Tibial nerve (tissue), 4 donors: Measurements from ENCODE around the gene AMFR. TPM values are rescaled to one million over a fixed set of nuclear protein-coding genes. Genes with fewer than 3 reads are reported as not detected.

ENCODE experiments used
- DNase-seq, 2 donors: peaks; one replicate each; pipeline ENCODE4 v3.0.0-alpha.2; 2019; ENCODE audit warnings: low spot score in 2 of 2
- H3K27ac ChIP-seq, 4 donors: fragments of 200-600 bp; sonication (generic) in 3 of 4; one replicate each; pipeline ENCODE4 v1.5.1; 2017 to 2019; ENCODE audit warnings: mild to moderate bottlenecking in 1 of 4
- H3K27me3 ChIP-seq, 2 donors: fragments of 200-600 bp; sonication (generic) in 1 of 2; one replicate each; pipeline versions ENCODE4 v1.5.1 to v1.6.0; 2017 to 2019
- H3K36me3 ChIP-seq, 3 donors: fragments of 200-600 bp; sonication (generic); one replicate each; pipeline ENCODE4 v1.5.1; 2018 to 2019
- H3K4me1 ChIP-seq, 4 donors: fragments of 200-600 bp; sonication (generic) in 3 of 4; one replicate each; pipeline ENCODE4 v1.5.1; 2017 to 2019
- H3K4me3 ChIP-seq, 4 donors: fragments of 200-600 bp; sonication (generic) in 3 of 4; one replicate each; pipeline ENCODE4 v1.5.1; 2017 to 2019; ENCODE audit warnings: mild to moderate bottlenecking in 1 of 4, moderate library complexity in 1 of 4
- H3K9me3 ChIP-seq, 4 donors: fragments of 200-600 bp; sonication (generic) in 3 of 4; one replicate each; pipeline ENCODE4 v1.5.1; 2017 to 2019
- CTCF ChIP-seq, 5 experiments: fragments of 200-600 bp in 3 of 5; fragments of 450-650 bp in 2 of 5; sonication (generic) in 3 of 5; IDR thresholded peaks; one replicate each; pipeline ENCODE4 v1.5.1; 2016 to 2019; ENCODE audit warnings: antibody characterized with exemption in 5 of 5, mild to moderate bottlenecking in 3 of 5, moderate library complexity in 2 of 5
- EP300 ChIP-seq, 2 donors: sonication (generic); formaldehyde crosslinking; IDR thresholded peaks; one replicate each; pipeline ENCODE4 v1.6.1; 2017; ENCODE audit warnings: antibody characterized with exemption in 2 of 2, mild to moderate bottlenecking in 1 of 2
- POLR2A ChIP-seq, 2 donors: fragments of 450-650 bp; IDR thresholded peaks; one replicate each; pipeline ENCODE4 v1.6.1; 2017; ENCODE audit warnings: antibody characterized with exemption in 2 of 2, mild to moderate bottlenecking in 2 of 2, moderate library complexity in 2 of 2
- WGBS, 2 donors: methylation state at CpG; one replicate each; pipeline ENCODE4 v1.1.5; 2018; 5-methylcytosine and 5-hydroxymethylcytosine counted together
- total RNA-seq, 4 donors: library from RNA; depleted of rRNA; stranded (reverse); fragments of >200 nt; gene quantifications; one replicate each; pipeline ENCODE4 v1.1.0, GENCODE V29; 2016

Gene AMFR
- total RNA-seq, 4 donors from 2014 or later = 263 to 334 (median 292) TPM

GRCh38 chr16:56451753-56452689, 26.7 kb upstream of the AMFR start:
- no peak for DNase-seq
- H3K4me1 ChIP-seq = peaks cover 7 to 52% (median 29%) of the 10 kb centered on the region in 4 donors
- H3K9me3 ChIP-seq = no peaks in the 10 kb centered on the region
- H3K36me3 ChIP-seq = peaks cover 0 to 40% (median 0%) of the 10 kb centered on the region in 3 donors
- TF ChIP-seq CTCF (IDR thresholded peaks at IDR 0.05) = no peak
- no peak for TF ChIP-seq POLR2A (IDR thresholded peaks at IDR 0.05)
- no peak for TF ChIP-seq EP300 (IDR thresholded peaks at IDR 0.05)
- H3K27ac ChIP-seq = peak overlapping the region; percentile 63 to 83 (median 73)
- 7% methylated on average over 30 to 31 of the region's 31 CpGs for WGBS, 2 donors
- peak overlapping the region; percentile 76 to 91 (median 86) for H3K4me3 ChIP-seq
- H3K27me3 ChIP-seq = no peaks in the 10 kb centered on the region

GRCh38 chr16:56450986-56451752, 25.8 kb upstream of the AMFR start, which contains the start of the genes NUDT21 and OGFOD1:
NUDT21 (minus strand) TSS chr16:56451332; CDS start chr16:56451202, 130 bp downstream.
OGFOD1 (plus strand) TSS chr16:56451554; CDS start chr16:56451613, 59 bp downstream.
- peaks cover 7 to 52% (median 29%) of the 10 kb centered on the region in 4 donors for H3K4me1 ChIP-seq
- 0 to 1% methylated on average over 26 to 46 of the region's 56 CpGs for WGBS, 2 donors
- H3K9me3 ChIP-seq = no peaks in the 10 kb centered on the region
- peaks cover 0 to 38% (median 0%) of the 10 kb centered on the region in 3 donors for H3K36me3 ChIP-seq
- H3K27me3 ChIP-seq = no peaks in the 10 kb centered on the region
- TF ChIP-seq EP300 (IDR thresholded peaks at IDR 0.05) (peak; percentile 36 to 83), POLR2A (IDR thresholded peaks at IDR 0.05) (peak; percentile 42 to 70), CTCF (IDR thresholded peaks at IDR 0.05) (no peak)
- H3K4me3 ChIP-seq = peak within 1 kb of the TSS; percentile 76 to 93 (median 90)
- DNase-seq = peak; percentile 83 to 93
- H3K27ac ChIP-seq = peak within 1 kb of the TSS; percentile 63 to 83 (median 81)

- peaks cover 0 to 38% (median 0%) of the 10 kb centered on the region in 3 donors for H3K36me3 ChIP-seq
- no peaks in the 10 kb centered on the region for H3K9me3 ChIP-seq
- peaks cover 7 to 52% (median 29%) of the 10 kb centered on the region in 4 donors for H3K4me1 ChIP-seq
- TF ChIP-seq CTCF (IDR thresholded peaks at IDR 0.05) (no peak), POLR2A (IDR thresholded peaks at IDR 0.05) (no peak), EP300 (IDR thresholded peaks at IDR 0.05) (no peak)
- WGBS, 2 donors = 6% methylated on average over 18 of the region's 18 CpGs
- DNase-seq = no peak
- no peaks in the 10 kb centered on the region for H3K27me3 ChIP-seq
- H3K27ac ChIP-seq = peak overlapping the region; percentile 63 to 83 (median 79)
- H3K4me3 ChIP-seq = peak overlapping the region; percentile 76 to 93 (median 90)
Measured at GRCh38 chr16:56450275-56450985, 25.1 kb upstream of the AMFR start.

- DNase-seq = no peak
- no peak for TF ChIP-seq CTCF (IDR thresholded peaks at IDR 0.05)
- no peak for TF ChIP-seq EP300 (IDR thresholded peaks at IDR 0.05)
- TF ChIP-seq POLR2A (IDR thresholded peaks at IDR 0.05) = no peak
- no peak overlapping the region for H3K27ac ChIP-seq
- H3K36me3 ChIP-seq = peaks cover 0 to 42% (median 0%) of the 10 kb centered on the region in 3 donors
- no peaks in the 10 kb centered on the region for H3K9me3 ChIP-seq
- no peaks in the 10 kb centered on the region for H3K27me3 ChIP-seq
- peaks cover 7 to 46% (median 27%) of the 10 kb centered on the region in 4 donors for H3K4me1 ChIP-seq
- no peak overlapping the region for H3K4me3 ChIP-seq
Measured at GRCh38 chr16:56448005-56448404, 22.7 kb upstream of the AMFR start.
